PC-9 (cell line): ENCODE results near the gene FAM167B.

Experiments
- CTCF ChIP-seq: fragments of 200-600 bp; sonication (generic); conservative IDR thresholded peaks from 2 replicates; pipeline ENCODE4 v1.6.1; 2017; ENCODE audit warnings: mixed run types, antibody characterized with exemption, mild to moderate bottlenecking, moderate library complexity
- EZH2 ChIP-seq: fragments of 200-600 bp; sonication (generic); IDR thresholded peaks from 2 replicates; pipeline ENCODE4 v1.8.0; 2017; ENCODE audit warnings: antibody characterized with exemption, low read depth

DNA sequence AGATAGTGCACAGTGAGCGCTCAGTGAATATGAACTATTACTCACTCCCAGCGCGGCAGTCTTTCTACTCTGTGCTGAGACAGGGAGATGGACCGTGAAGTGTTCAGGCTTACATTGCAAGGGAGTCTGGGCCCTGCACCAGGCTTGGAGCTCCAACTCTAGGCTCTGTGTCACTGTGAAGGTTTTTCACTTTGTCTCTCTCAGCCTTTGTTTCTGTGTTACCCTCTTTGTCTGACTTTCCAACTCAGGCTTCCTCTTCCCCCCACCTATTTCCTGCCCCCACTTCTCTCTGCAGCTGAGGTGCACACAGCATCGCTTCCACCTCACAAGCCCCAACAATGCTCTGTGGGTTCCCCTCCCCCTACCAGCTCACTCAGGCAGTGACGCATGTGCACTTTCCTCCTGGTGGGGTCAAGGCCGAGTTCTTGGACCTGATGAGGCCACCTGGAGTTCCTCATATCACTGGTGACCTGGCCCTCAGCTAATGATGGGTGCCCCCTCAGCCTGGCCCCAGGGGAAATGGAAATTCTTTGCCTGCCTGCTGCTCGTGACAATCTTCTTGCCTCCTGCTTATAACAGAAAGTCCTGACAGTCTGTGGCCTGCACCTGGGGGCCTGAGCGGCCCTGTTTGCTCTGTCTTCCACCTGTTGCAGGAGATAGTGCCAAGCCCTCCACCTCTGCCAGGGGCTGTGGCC, 3.0 kb downstream of the FAM167B start:
- TF ChIP-seq EZH2 (no peak), CTCF (no peak)
